Breast epithelium (tissue), 4 donors: ENCODE measurements around the gene FOXK1. TPM values are rescaled to one million over a fixed set of nuclear protein-coding genes. Genes with fewer than 3 reads are reported as not detected.
"Not testable (repeated sequence)": the region's sequence is repeated elsewhere in the genome, so short reads cannot be mapped to it uniquely, and the experiment has no call there.

Experiments
- DNase-seq, 2 donors: peaks; one replicate each; pipeline ENCODE4 v3.0.0-alpha.2; 2019; ENCODE audit warnings: low spot score in 2 of 2
- H3K27ac ChIP-seq, 2 donors: fragments of 200-600 bp; sonication (generic) in 1 of 2; one replicate each; pipeline ENCODE4 v1.5.1; 2016 to 2019; ENCODE audit warnings: mild to moderate bottlenecking in 1 of 2
- H3K27me3 ChIP-seq, 2 donors: fragments of 200-600 bp; sonication (generic) in 1 of 2; one replicate each; pipeline versions ENCODE4 v1.5.1 to v1.6.0; 2017 to 2019; ENCODE audit warnings: control low read depth in 1 of 2, mild to moderate bottlenecking in 1 of 2
- H3K36me3 ChIP-seq: fragments of 200-600 bp; one replicate; pipeline ENCODE4 v1.5.1; 2019
- H3K4me1 ChIP-seq, 2 donors: fragments of 200-600 bp; sonication (generic); one replicate each; pipeline ENCODE4 v1.5.1; 2016 to 2019; ENCODE audit warnings: control low read depth in 1 of 2
- H3K4me3 ChIP-seq, 3 donors: fragments of 200-600 bp; sonication (generic); 1 replicate in 2 of 3; 2 replicates in 1 of 3; pipeline ENCODE4 v1.5.1; 2016 to 2019; ENCODE audit warnings: mild to moderate bottlenecking in 3 of 3, moderate library complexity in 2 of 3
- H3K9me3 ChIP-seq, 2 donors: fragments of 200-600 bp; sonication (generic) in 1 of 2; one replicate each; pipeline ENCODE4 v1.5.1; 2016 to 2019; ENCODE audit warnings: control low read depth in 1 of 2
- POLR2A ChIP-seq: fragments of 450-650 bp; IDR thresholded peaks from one replicate; pipeline ENCODE4 v1.6.1; 2016; ENCODE audit warnings: antibody characterized with exemption, mild to moderate bottlenecking, moderate library complexity
- POLR2AphosphoS5 ChIP-seq, 3 donors: sonication (generic); formaldehyde crosslinking; IDR thresholded peaks; one replicate each; pipeline ENCODE4 v1.6.1; 2017; ENCODE audit warnings: antibody characterized with exemption in 3 of 3
- intact Hi-C: fragments of 100-400 bp; cut with DNase I; formaldehyde crosslinking; loops from one replicate; pipeline ENCODE4 v1.15.1; 2023; ENCODE audit warnings: low total_unique reads
- total RNA-seq, 3 donors: library from RNA; depleted of rRNA; stranded (reverse); fragments of >200 nt; gene quantifications; one replicate each; pipeline ENCODE4 v1.1.0, GENCODE V29; 2016
- TF ChIP-seq, protein P1 (sequence below), 3 donors: fragments of 450-650 bp; IDR thresholded peaks; one replicate each; pipeline ENCODE4 v1.5.1; 2016 to 2017; ENCODE audit warnings: antibody characterized with exemption in 3 of 3, mild to moderate bottlenecking in 3 of 3, moderate library complexity in 3 of 3

The FOXK1 gene
- total RNA-seq, 3 donors from 2014 or later: 11.7 to 16.5 (median 15.7) TPM

DNA sequence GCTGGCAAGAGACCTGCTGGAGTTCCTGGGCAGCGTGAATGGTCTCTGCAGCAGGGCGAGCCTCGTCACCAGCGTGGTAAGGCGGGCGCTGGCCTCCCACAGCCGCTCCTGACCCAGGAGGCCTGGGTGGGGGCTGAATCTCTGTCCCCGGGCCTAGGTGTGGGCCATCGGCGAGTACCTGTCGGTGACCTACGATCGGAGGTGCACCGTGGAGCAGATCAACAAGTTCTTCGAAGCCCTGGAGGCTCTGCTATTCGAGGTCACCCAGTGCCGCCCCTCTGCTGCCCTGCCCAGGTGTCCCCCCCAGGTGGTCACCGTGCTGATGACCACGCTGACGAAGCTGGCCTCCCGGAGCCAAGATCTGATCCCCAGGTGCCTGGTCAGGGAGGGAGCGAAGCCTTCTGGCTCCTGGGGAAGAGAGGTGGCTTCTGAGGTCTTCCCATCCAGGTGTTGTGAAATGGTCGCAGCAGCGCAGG is 108.5 kb downstream of the FOXK1 start:
- Histone ChIP-seq H3K27ac (no peak overlapping the region), H3K36me3 (peaks cover 17% of the 10 kb centered on the region), H3K4me1 (no peaks in the 10 kb centered on the region), H3K4me3 (no peak overlapping the region), H3K27me3 (no peaks in the 10 kb centered on the region), H3K9me3 (no peaks in the 10 kb centered on the region)
- no peak for TF ChIP-seq POLR2AphosphoS5 (IDR thresholded peaks at IDR 0.05)
- TF ChIP-seq POLR2A: no peak
- TF ChIP-seq, protein P1, sequence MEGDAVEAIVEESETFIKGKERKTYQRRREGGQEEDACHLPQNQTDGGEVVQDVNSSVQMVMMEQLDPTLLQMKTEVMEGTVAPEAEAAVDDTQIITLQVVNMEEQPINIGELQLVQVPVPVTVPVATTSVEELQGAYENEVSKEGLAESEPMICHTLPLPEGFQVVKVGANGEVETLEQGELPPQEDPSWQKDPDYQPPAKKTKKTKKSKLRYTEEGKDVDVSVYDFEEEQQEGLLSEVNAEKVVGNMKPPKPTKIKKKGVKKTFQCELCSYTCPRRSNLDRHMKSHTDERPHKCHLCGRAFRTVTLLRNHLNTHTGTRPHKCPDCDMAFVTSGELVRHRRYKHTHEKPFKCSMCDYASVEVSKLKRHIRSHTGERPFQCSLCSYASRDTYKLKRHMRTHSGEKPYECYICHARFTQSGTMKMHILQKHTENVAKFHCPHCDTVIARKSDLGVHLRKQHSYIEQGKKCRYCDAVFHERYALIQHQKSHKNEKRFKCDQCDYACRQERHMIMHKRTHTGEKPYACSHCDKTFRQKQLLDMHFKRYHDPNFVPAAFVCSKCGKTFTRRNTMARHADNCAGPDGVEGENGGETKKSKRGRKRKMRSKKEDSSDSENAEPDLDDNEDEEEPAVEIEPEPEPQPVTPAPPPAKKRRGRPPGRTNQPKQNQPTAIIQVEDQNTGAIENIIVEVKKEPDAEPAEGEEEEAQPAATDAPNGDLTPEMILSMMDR (IDR thresholded peaks at IDR 0.05): no peak
- no peak for DNase-seq
- intact Hi-C loops: no loop called here

- peaks cover 17% of the 10 kb centered on the region for H3K36me3 ChIP-seq
- no peak overlapping the region for H3K27ac ChIP-seq
- DNase-seq: no peak
- H3K4me3 ChIP-seq: no peak overlapping the region
- no peaks in the 10 kb centered on the region for H3K4me1 ChIP-seq
- intact Hi-C loops: no loop called here
- TF ChIP-seq, protein P1 (IDR thresholded peaks at IDR 0.05): no peak
- no peak for TF ChIP-seq POLR2A
- TF ChIP-seq POLR2AphosphoS5 (IDR thresholded peaks at IDR 0.05): no peak
- no peaks in the 10 kb centered on the region for H3K9me3 ChIP-seq
- no peaks in the 10 kb centered on the region for H3K27me3 ChIP-seq
Measured at GRCh38 chr7:4791101-4791737, 109.1 kb downstream of the FOXK1 start.

GRCh38 chr7:4791738-4792536 is 109.8 kb downstream of the FOXK1 start:
- Histone ChIP-seq H3K36me3 (peaks cover 17% of the 10 kb centered on the region), H3K4me1 (no peaks in the 10 kb centered on the region), H3K4me3 (peak overlapping the region; percentile 25 to 39 (median 30)), H3K27ac (no peak overlapping the region), H3K9me3 (no peaks in the 10 kb centered on the region), H3K27me3 (no peaks in the 10 kb centered on the region)
- TF ChIP-seq, protein P1 (IDR thresholded peaks at IDR 0.05): peak in 1 of 3 donors; percentile 41
- TF ChIP-seq POLR2A: no peak
- no peak for DNase-seq
- intact Hi-C loops: no loop called here

DNA sequence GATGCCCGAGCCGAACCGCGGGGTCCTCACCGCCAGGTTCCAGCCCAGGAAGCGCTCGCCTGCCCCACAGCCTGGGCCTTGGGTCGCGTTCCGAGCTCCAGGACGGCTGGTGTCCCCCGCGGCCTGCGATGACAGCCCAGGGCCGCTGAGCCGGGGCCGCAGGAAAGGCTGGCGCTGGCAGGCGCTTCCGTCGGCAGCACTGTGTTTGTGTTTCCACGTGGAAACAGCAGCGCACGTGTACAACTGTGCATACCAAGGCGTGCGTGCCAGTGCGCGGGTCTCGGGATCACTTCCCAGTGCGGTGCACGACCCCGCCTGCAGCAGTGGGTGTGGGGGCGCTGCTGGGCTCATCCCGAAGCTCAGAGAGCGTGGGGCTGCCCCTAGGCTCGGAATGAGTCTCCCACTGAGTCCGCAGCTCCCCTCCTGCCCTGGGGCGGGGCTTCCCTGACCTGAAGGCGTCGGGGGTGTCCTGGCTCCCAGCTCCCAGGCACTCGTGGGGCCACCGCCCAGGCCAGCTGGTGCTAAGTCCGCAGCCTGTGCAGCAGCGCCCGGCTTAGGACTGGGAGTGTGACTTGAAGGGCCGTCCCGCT is 110.5 kb downstream of the FOXK1 start:
- Histone ChIP-seq H3K27ac (no peak overlapping the region), H3K4me1 (no peaks in the 10 kb centered on the region), H3K4me3 (peak overlapping the region; percentile 25 to 39 (median 30)), H3K27me3 (no peaks in the 10 kb centered on the region), H3K9me3 (no peaks in the 10 kb centered on the region), H3K36me3 (peaks cover 16% of the 10 kb centered on the region)
- TF ChIP-seq POLR2AphosphoS5 (IDR thresholded peaks at IDR 0.05): no peak
- TF ChIP-seq POLR2A: no peak
- TF ChIP-seq, protein P1 (IDR thresholded peaks at IDR 0.05): no peak
- intact Hi-C loops: no loop called here
- no peak for DNase-seq

DNA sequence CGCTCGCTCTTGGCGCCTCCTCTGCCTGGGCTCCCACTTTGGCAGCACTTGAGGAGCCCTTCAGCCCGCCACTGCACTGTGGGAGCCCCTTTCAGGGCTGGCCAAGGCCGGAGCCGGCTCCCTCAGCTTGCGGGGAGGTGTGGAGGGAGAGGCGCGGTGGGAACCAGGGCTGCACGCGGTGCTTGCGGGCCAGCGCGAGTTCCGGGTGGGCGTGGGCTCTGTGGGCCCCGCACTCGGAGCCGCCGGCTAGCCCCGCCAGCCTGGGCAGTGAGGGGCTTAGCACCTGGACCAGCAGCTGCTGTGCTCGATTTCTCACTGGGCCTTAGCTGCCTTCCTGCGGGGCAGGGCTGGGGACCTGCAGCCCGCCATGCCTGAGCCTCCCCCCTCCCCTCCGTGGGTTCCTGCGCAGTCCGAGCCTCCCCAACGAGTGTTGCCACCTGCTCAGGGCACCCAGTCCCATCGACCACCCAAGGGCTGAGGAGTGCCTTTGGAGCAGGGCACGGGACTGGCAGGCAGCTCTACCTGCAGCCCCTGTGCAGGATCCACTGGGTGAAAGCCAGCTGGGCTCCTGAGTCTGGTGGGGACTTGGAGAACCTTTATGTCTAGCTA is 111.4 kb downstream of the FOXK1 start:
- H3K27me3 ChIP-seq, H3K36me3 ChIP-seq, H3K27ac ChIP-seq, H3K4me3 ChIP-seq, DNase-seq, H3K4me1 ChIP-seq, H3K9me3 ChIP-seq, intact Hi-C loops: not testable (repeated sequence)

DNA sequence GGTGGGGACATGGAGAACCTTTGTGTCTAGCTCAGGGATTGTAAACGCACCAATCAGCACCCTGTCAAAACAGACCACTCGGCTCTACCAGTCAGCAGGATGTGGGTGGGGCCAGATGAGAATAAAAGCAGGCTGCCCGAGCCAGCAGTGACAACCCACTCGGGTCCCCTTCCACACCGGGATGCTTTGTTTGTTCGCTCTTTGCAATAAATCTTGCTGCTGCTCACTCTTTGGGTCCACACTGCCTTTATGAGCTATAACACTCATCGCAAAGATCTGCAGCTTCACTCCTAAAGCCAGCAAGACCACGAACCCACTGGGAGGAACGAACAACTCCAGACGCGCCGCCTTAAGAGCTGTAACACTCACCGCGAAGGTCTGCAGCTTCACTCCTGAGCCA is 112.1 kb downstream of the FOXK1 start:
- H3K36me3 ChIP-seq, H3K27ac ChIP-seq, H3K4me1 ChIP-seq, H3K4me3 ChIP-seq, H3K27me3 ChIP-seq, H3K9me3 ChIP-seq, DNase-seq, intact Hi-C loops: not testable (repeated sequence)
